HG03439 (cell line): ENCODE data around the gene SP100.
"Not testable (repeated sequence)": the region's sequence is repeated elsewhere in the genome, so short reads cannot be mapped to it uniquely, and the experiment has no call there.

Source experiments
- ATAC-seq: cut with Tn5 transposase; IDR thresholded peaks from one replicate; pipeline ENCODE4 v1.9.1; 2021; ENCODE audit warnings: mild to moderate bottlenecking, moderate library complexity; ENCODE audit not compliant: unreplicated experiment

The SP100 gene

GRCh38 chr2:230457073-230457768, 41.2 kb downstream of the SP100 start:
- ATAC-seq, result no peak

- no peak for ATAC-seq
Observed at GRCh38 chr2:230457793-230458192, 41.8 kb downstream of the SP100 start.

GRCh38 chr2:230459216-230459615, 43.2 kb downstream of the SP100 start:
- ATAC-seq, result no peak

GRCh38 chr2:230471074-230471473, 55.1 kb downstream of the SP100 start:
- ATAC-seq, result no peak

- no peak for ATAC-seq
Observed at GRCh38 chr2:230472621-230473018, 56.6 kb downstream of the SP100 start.

GRCh38 chr2:230473378-230473777, 57.4 kb downstream of the SP100 start:
- no peak for ATAC-seq

- no peak for ATAC-seq
Observed at GRCh38 chr2:230475143-230475542, 59.1 kb downstream of the SP100 start.

- no peak for ATAC-seq
Observed at GRCh38 chr2:230485801-230486341, 69.9 kb downstream of the SP100 start.

GRCh38 chr2:230491219-230491618, 75.2 kb downstream of the SP100 start:
- ATAC-seq, result not testable (repeated sequence)

- ATAC-seq, result no peak
Observed at GRCh38 chr2:230492107-230492506, 76.1 kb downstream of the SP100 start.

GRCh38 chr2:230494980-230495379, 79.0 kb downstream of the SP100 start:
- ATAC-seq, result no peak

- ATAC-seq, result no peak
Observed at GRCh38 chr2:230496891-230497290, 80.9 kb downstream of the SP100 start.

GRCh38 chr2:230498506-230499107, 82.6 kb downstream of the SP100 start:
- ATAC-seq, result no peak

- no peak for ATAC-seq
Observed at GRCh38 chr2:230502593-230502992, 86.6 kb downstream of the SP100 start.

GRCh38 chr2:230503798-230504197, 87.8 kb downstream of the SP100 start:
- no peak for ATAC-seq

GRCh38 chr2:230505162-230505561, 89.2 kb downstream of the SP100 start:
- ATAC-seq, result no peak

GRCh38 chr2:230512955-230513748, 97.2 kb downstream of the SP100 start:
- no peak for ATAC-seq

- ATAC-seq, result no peak
Observed at GRCh38 chr2:230520061-230520874, 104.3 kb downstream of the SP100 start.

- no peak for ATAC-seq
Observed at GRCh38 chr2:230520875-230521155, 104.8 kb downstream of the SP100 start.

GRCh38 chr2:230521386-230521785, 105.4 kb downstream of the SP100 start:
- no peak for ATAC-seq

GRCh38 chr2:230525682-230526081, 109.7 kb downstream of the SP100 start:
- ATAC-seq, result no peak
